ENCODE results near the gene SAMD11. TPM values are rescaled to one million over a fixed set of nuclear protein-coding genes. Genes with fewer than 3 reads are reported as not detected.

SAMD11 gene
- total and polyA plus RNA-seq, 2 of the 13 experiments (the other 11 are each of a cell fraction or from before 2014, with no cell fraction given) = 0.11 TPM; not detected in 1

DNA sequence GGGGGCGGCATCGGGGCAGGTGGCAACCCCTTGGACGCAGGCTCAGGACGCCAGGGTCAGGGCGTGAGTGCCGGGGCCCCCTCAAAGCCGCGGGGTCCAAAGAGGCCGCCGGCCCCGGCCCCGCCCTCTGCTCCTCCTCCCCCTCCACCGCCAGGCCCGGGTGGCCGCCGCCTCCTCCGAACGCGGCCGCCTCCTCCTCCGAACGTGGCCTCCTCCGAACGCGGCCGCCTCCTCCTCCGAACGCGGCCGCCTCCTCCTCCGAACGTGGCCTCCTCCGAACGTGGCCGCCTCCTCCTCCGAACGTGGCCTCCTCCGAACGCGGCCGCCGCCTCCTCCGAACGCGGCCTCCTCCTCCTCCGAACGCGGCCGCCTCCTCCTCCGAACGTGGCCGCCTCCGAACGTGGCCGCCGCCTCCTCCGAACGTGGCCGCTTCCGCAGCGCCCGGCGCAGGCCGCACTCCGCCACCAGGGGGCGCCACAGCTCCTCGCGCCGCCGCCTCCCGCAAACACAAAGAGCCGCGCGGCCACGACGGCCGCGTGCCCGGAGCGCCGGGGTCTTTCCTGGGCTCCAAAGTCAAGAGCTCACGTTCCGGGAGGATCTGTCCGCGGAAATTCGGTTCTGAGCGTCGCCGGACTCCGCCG, 19.3 kb upstream of the SAMD11 start (continued):
- 0 out of 2 replicates have a peak, but pooled peaks have one; percentile 44 for TF ChIP-seq ZNF142 (CRISPR knock-in tag; IDR thresholded peaks at IDR 0.05)
- TF ChIP-seq, protein P1, sequence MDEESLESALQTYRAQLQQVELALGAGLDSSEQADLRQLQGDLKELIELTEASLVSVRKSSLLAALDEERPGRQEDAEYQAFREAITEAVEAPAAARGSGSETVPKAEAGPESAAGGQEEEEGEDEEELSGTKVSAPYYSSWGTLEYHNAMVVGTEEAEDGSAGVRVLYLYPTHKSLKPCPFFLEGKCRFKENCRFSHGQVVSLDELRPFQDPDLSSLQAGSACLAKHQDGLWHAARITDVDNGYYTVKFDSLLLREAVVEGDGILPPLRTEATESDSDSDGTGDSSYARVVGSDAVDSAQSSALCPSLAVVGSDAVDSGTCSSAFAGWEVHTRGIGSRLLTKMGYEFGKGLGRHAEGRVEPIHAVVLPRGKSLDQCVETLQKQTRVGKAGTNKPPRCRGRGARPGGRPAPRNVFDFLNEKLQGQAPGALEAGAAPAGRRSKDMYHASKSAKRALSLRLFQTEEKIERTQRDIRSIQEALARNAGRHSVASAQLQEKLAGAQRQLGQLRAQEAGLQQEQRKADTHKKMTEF (CRISPR knock-in tag; IDR thresholded peaks at IDR 0.05) = peak; percentile 56; the same call in 1 of the 2 replicates
- TF ChIP-seq HIC2 (CRISPR knock-in tag; IDR thresholded peaks at IDR 0.05; ENCODE audit: low read depth) = no peak
- TF ChIP-seq PTBP1 (IDR thresholded peaks at IDR 0.05; ENCODE audit: low read depth, low read length, poor library complexity, severe bottlenecking) = no peak
- TF ChIP-seq ZNF260 (CRISPR knock-in tag; IDR thresholded peaks at IDR 0.05; ENCODE audit: borderline replicate concordance, low read depth) = no peak
- TF ChIP-seq ZNF773 (CRISPR knock-in tag; IDR thresholded peaks at IDR 0.05; ENCODE audit: borderline replicate concordance) = no peak
- no peak for TF ChIP-seq PBX3 (CRISPR knock-in tag; IDR thresholded peaks at IDR 0.05; ENCODE audit: borderline replicate concordance)
- no peak for TF ChIP-seq ZEB1 (IDR thresholded peaks at IDR 0.05; ENCODE audit: insufficient replicate concordance, low read depth)
- no peak for TF ChIP-seq ZBTB4 (CRISPR knock-in tag; IDR thresholded peaks at IDR 0.05; ENCODE audit: borderline replicate concordance)
- TF ChIP-seq PRDM4 (CRISPR knock-in tag; IDR thresholded peaks at IDR 0.05; ENCODE audit: borderline replicate concordance) = no peak

Measured in HepG2 (cell line).